HepG2 (cell line): Measurements from ENCODE around the gene SARNP. TPM values are rescaled to one million over a fixed set of nuclear protein-coding genes. Genes with fewer than 3 reads are reported as not detected.

Experiments used
- ATAC-seq: fragments of 200-7000 bp; cut with Tn5 transposase; 3 replicates; pipeline ENCODE4 v1.9.1; 2020; ENCODE audit warnings: mild to moderate bottlenecking, moderate library complexity
- BruUV-seq: library from RNA; stranded (reverse); fragments of 400-500 nt; replicated peaks from 2 replicates; lab custom pipeline; 2021; lab: Mats Ljungman, UMichigan
- CTCF ChIA-PET: fragments of 300-600 bp; formaldehyde crosslinking; extraction: SDS; loops from one replicate; lab custom pipeline; 2021; ENCODE audit warnings: low total read pairs, inconsistent platforms, low intra/inter-chr PET ratio; lab: Yijun Ruan, JAX
- POLR2A ChIA-PET: fragments of 350-600 bp; sonication (Branson Sonifier 250); formaldehyde crosslinking; loops from one replicate; lab custom pipeline; 2020; ENCODE audit warnings: antibody characterized with exemption, inconsistent platforms; lab: Yijun Ruan, JAX
- DNase-seq: peaks from one replicate; pipeline ENCODE4 v3.0.0-alpha.2; 2015; ENCODE audit warnings: low spot score
- FAIRE-seq: peaks from 3 replicates; lab custom pipeline; 2011; peaks lifted over from hg19 to GRCh38; lab: Jason Lieb, UNC
- H2AFZ ChIP-seq: one replicate; pipeline ENCODE4 v1.6.1; 2011; ENCODE audit warnings: low read length, inconsistent platforms
- H3K27ac ChIP-seq: fragments of 300-600 bp; 3 replicates; pipeline ENCODE4 v1.8.0; 2011; ENCODE audit warnings: mixed run types, mild to moderate bottlenecking, mixed read lengths, low read length, inconsistent platforms; ENCODE audit not compliant: insufficient read depth; ENCODE audit errors: extremely low read length
- H3K27me3 ChIP-seq, 2 experiments: fragments of 200-600 bp in 1 of 2; 2 replicates in 1 of 2; 3 replicates in 1 of 2; pipeline versions ENCODE4 v1.6.0 to v1.8.0; 2011; ENCODE audit warnings: low read length in 2 of 2, mild to moderate bottlenecking in 2 of 2, moderate library complexity in 2 of 2, inconsistent platforms in 1 of 2; ENCODE audit not compliant: insufficient read depth in 2 of 2, control insufficient read depth in 1 of 2
- H3K36me3 ChIP-seq, 2 experiments: fragments of 200-600 bp in 1 of 2; replicated peaks in 1 of 2; 2 replicates in 1 of 2; 3 replicates in 1 of 2; pipeline versions ENCODE4 v1.5.1 to v1.8.0; 2011; ENCODE audit warnings: low read length in 2 of 2, inconsistent platforms in 1 of 2; ENCODE audit not compliant: insufficient read depth in 2 of 2, control insufficient read depth in 1 of 2
- H3K4me1 ChIP-seq: 2 replicates; pipeline ENCODE4 v1.5.1; 2012; ENCODE audit warnings: low read length, inconsistent platforms; ENCODE audit not compliant: insufficient read depth
- H3K4me2 ChIP-seq: 2 replicates; pipeline ENCODE4 v1.6.0; 2011; ENCODE audit warnings: low read depth, low read length, inconsistent platforms
- H3K4me3 ChIP-seq, 3 experiments: fragments of 200-600 bp in 1 of 3; sonication (generic), shearing (Covaris generic) in 1 of 3; replicated peaks in 1 of 3; 2 replicates each; pipeline ENCODE4 v1.5.1; 2011 to 2016; ENCODE audit warnings: low read length in 3 of 3, inconsistent platforms in 2 of 3, low read depth in 2 of 3, mild to moderate bottlenecking in 2 of 3, control low read depth in 1 of 3, mixed read lengths in 1 of 3; ENCODE audit not compliant: insufficient read depth in 1 of 3
- H3K79me2 ChIP-seq: one replicate; pipeline ENCODE4 v1.6.1; 2011; ENCODE audit warnings: low read length, inconsistent platforms; ENCODE audit not compliant: insufficient read depth
- H3K9ac ChIP-seq: 2 replicates; pipeline ENCODE4 v1.6.0; 2011; ENCODE audit warnings: mild to moderate bottlenecking, low read depth, low read length, inconsistent platforms; ENCODE audit not compliant: insufficient read depth
- H3K9me3 ChIP-seq: 2 replicates; pipeline ENCODE4 v1.5.1; 2012; ENCODE audit warnings: mild to moderate bottlenecking, low read length
- H4K20me1 ChIP-seq: 2 replicates; pipeline ENCODE4 v1.6.0; 2011; ENCODE audit warnings: inconsistent platforms, mild to moderate bottlenecking, low read length, moderate library complexity; ENCODE audit not compliant: insufficient read depth
- CAMTA2 ChIP-seq: sonication (generic); formaldehyde crosslinking; IDR thresholded peaks from 2 replicates; pipeline ENCODE4 v1.4.0; 2020; ENCODE audit warnings: mild to moderate bottlenecking, missing genetic modification reagents, borderline replicate concordance
- FOXK1 ChIP-seq: sonication (generic); formaldehyde crosslinking; IDR thresholded peaks from 2 replicates; pipeline ENCODE4 v1.4.0; 2020; ENCODE audit warnings: low read depth, missing genetic modification reagents, borderline replicate concordance
- MED1 ChIP-seq: sonication (generic); formaldehyde crosslinking; IDR thresholded peaks from 2 replicates; pipeline ENCODE4 v1.4.0; 2020; ENCODE audit warnings: missing genetic modification reagents
- MZF1 ChIP-seq: sonication (generic); formaldehyde crosslinking; IDR thresholded peaks from 2 replicates; pipeline ENCODE4 v1.8.1; 2023; ENCODE audit warnings: mild to moderate bottlenecking, missing genetic modification reagents, borderline replicate concordance
- NPAS2 ChIP-seq: sonication (generic); formaldehyde crosslinking; IDR thresholded peaks from 2 replicates; pipeline ENCODE4 v1.8.0; 2022; ENCODE audit warnings: mild to moderate bottlenecking, missing genetic modification reagents, borderline replicate concordance
- RXRA ChIP-seq: sonication (generic); formaldehyde crosslinking; IDR thresholded peaks from 2 replicates; pipeline ENCODE4 v1.5.1; 2020; ENCODE audit warnings: missing genetic modification reagents
- SRSF1 ChIP-seq: fragments of 200-400 bp; formaldehyde crosslinking; optimal IDR thresholded peaks from 2 replicates; pipeline ENCODE3; 2017; ENCODE audit warnings: mild to moderate bottlenecking, low read depth, low read length, moderate library complexity
- TP53 ChIP-seq: sonication (generic); formaldehyde crosslinking; conservative IDR thresholded peaks from 2 replicates; pipeline ENCODE4 v1.4.0; 2020; ENCODE audit warnings: missing genetic modification reagents
- ZNF256 ChIP-seq: sonication (generic); formaldehyde crosslinking; conservative IDR thresholded peaks from 2 replicates; pipeline ENCODE4 v1.4.0; 2020; ENCODE audit warnings: missing genetic modification reagents
- WGBS: methylation state at CpG from one replicate; pipeline ENCODE4 v1.1.6; 2017; ENCODE audit warnings: low lambda C conversion rate; 5-methylcytosine and 5-hydroxymethylcytosine counted together
- in situ Hi-C: cut with HindIII; loops from 2 replicates; pipeline ENCODE4 v1.10.0; 2017; ENCODE audit warnings: low pct_unique_long_range_greater_than_20kb; ENCODE audit not compliant: extremely low pct_ligation_motif_present
- intact Hi-C: fragments of 100-400 bp; cut with micrococcal nuclease; formaldehyde crosslinking; loops from one replicate; pipeline ENCODE4 v1.10.0; 2022; ENCODE audit not compliant: unreplicated experiment
- polyA plus RNA-seq, 8 experiments: library from polyadenylated mRNA; depleted of rRNA in 3 of 8; stranded (reverse) in 7 of 8; unstranded in 1 of 8; fragments of >200 nt; fragmentation: Illumina TruSeq in 4 of 8; extraction: Trizol in 4 of 8; gene quantifications; 2 replicates each; pipeline versions ENCODE4 v1.2.1 to v1.2.3, GENCODE V29; 2011 to 2016; ENCODE audit warnings: low read depth in 4 of 8, missing spikeins in 1 of 8, mixed read lengths in 1 of 8; ENCODE audit not compliant: insufficient read depth in 1 of 8
- total RNA-seq, 5 experiments: library from RNA; depleted of rRNA; stranded (reverse); fragments of >200 nt; fragmentation: Illumina TruSeq; extraction: Trizol; gene quantifications; 2 replicates each; pipeline ENCODE4 v1.2.3, GENCODE V29; 2016; ENCODE audit warnings: low read depth in 1 of 5
- TF ChIP-seq, protein P1 (sequence below): sonication (generic); formaldehyde crosslinking; IDR thresholded peaks from 2 replicates; pipeline ENCODE4 v1.4.0; 2020; ENCODE audit warnings: missing genetic modification reagents
- TF ChIP-seq, protein P2 (sequence below): sonication (generic); formaldehyde crosslinking; IDR thresholded peaks from 2 replicates; pipeline ENCODE4 v1.5.1; 2020; ENCODE audit warnings: mild to moderate bottlenecking, missing genetic modification reagents, borderline replicate concordance
- TF ChIP-seq, protein P3 (sequence below): sonication (generic); formaldehyde crosslinking; IDR thresholded peaks from 2 replicates; pipeline ENCODE4 v1.9.0; 2021; ENCODE audit warnings: missing genetic modification reagents, mild to moderate bottlenecking, borderline replicate concordance
- TF ChIP-seq, protein P4 (sequence below): IDR thresholded peaks from 2 replicates; pipeline ENCODE4 v1.6.1; 2016; ENCODE audit warnings: mild to moderate bottlenecking
- TF ChIP-seq, protein P5 (sequence below): sonication (generic); formaldehyde crosslinking; IDR thresholded peaks from 2 replicates; pipeline ENCODE4 v1.4.0; 2020; ENCODE audit warnings: mild to moderate bottlenecking, missing genetic modification reagents, borderline replicate concordance

Gene SARNP
- total and polyA plus RNA-seq, 2 of the 13 experiments (the other 11 are each of a cell fraction or from before 2014, with no cell fraction given), result 59.0 to 95.4 TPM

DNA sequence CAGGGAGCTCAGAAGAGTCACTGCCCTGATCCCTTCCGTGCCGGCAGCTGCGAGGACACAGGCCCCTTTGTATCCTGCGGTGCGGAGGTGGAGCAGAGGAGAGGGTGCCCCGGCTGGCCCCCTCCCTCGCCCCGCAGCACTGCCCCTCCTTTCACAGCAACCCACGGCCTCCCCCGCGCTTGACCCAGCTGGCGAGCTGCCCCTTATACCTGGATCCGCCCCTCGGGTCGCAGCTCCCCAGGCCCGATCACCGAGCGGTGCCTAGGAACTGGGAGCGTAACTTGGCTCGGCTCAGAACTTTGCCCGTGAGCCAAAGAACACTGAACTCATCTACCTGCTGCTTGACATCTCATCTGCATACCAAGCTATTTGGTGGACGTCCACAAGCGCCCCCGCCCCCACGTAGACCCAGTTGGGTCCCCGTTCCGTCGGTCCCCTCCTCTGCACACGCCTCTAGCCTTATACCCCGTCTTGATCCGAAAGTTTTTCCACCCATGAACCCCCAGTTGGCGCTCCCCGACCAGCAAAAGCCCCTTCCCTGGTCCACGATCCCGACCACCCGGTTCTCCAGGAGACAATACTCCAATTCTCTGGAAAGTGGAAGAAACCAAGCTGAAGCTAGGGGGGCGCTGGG lies 12.6 kb upstream of the SARNP start:
- ChIA-PET POLR2A (interaction anchor here (0.6 to 7.2 kb wide), 33 partner anchors 9 to 807 kb away, joined by 3 to 206 read pairs (median 4); partner anchors contain the start of genes CD63, DGKA, MMP19 and ORMDL2), CTCF (no interaction called here)
- 1% methylated on average over 29 of the region's 37 CpGs for WGBS
- intact Hi-C loops (loop anchor here (1.0 kb wide), 2 partner anchors 97 to 211 kb away; partner anchors contain the start of genes PYM1 and RPS26), in situ Hi-C loops (loop anchor here (5.0 kb wide), 1 partner anchor 97 kb away; the partner anchor contains the start of gene PYM1)
- Histone ChIP-seq H3K27ac (peak overlapping the region; percentile 93), H3K4me1 (peaks cover 46% of the 10 kb centered on the region), H3K9ac (peak overlapping the region; percentile 90), H3K4me3 (peak overlapping the region; percentile 76 to 87 (median 79)), H3K27me3 (no peaks in the 10 kb centered on the region; a peak in 1 of 5 replicates), H3K36me3 (no peaks in the 10 kb centered on the region), H2AFZ (no peak overlapping the region), H3K4me2 (peak overlapping the region; percentile 89), H3K9me3 (no peaks in the 10 kb centered on the region), H3K79me2 (peaks cover 31% of the 10 kb centered on the region), H4K20me1 (no peaks in the 10 kb centered on the region)
- ATAC-seq (peak; percentile 63), FAIRE-seq (no peak), DNase-seq (no peak)
- TSS peak; percentile 82 for BruUV-seq
- TF ChIP-seq CAMTA2 (CRISPR knock-in tag) (no peak), NPAS2 (no peak), MZF1 (CRISPR knock-in tag) (peak; percentile 64; the same call in 1 of the 2 replicates), SRSF1 (peak; percentile 76), FOXK1 (CRISPR knock-in tag) (no peak), RXRA (CRISPR knock-in tag) (no peak; the same call in 1 of the 2 replicates), TP53 (CRISPR knock-in tag) (no peak; the same call in 1 of the 2 replicates), ZNF256 (CRISPR knock-in tag) (no peak), MED1 (CRISPR knock-in tag) (no peak)
- TF ChIP-seq, protein P1, sequence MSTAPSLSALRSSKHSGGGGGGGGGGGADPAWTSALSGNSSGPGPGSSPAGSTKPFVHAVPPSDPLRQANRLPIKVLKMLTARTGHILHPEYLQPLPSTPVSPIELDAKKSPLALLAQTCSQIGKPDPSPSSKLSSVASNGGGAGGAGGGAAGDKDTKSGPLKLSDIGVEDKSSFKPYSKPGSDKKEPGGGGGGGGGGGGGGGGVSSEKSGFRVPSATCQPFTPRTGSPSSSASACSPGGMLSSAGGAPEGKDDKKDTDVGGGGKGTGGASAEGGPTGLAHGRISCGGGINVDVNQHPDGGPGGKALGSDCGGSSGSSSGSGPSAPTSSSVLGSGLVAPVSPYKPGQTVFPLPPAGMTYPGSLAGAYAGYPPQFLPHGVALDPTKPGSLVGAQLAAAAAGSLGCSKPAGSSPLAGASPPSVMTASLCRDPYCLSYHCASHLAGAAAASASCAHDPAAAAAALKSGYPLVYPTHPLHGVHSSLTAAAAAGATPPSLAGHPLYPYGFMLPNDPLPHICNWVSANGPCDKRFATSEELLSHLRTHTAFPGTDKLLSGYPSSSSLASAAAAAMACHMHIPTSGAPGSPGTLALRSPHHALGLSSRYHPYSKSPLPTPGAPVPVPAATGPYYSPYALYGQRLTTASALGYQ, result no peak; the same call in 1 of the 2 replicates
- TF ChIP-seq, protein P2, sequence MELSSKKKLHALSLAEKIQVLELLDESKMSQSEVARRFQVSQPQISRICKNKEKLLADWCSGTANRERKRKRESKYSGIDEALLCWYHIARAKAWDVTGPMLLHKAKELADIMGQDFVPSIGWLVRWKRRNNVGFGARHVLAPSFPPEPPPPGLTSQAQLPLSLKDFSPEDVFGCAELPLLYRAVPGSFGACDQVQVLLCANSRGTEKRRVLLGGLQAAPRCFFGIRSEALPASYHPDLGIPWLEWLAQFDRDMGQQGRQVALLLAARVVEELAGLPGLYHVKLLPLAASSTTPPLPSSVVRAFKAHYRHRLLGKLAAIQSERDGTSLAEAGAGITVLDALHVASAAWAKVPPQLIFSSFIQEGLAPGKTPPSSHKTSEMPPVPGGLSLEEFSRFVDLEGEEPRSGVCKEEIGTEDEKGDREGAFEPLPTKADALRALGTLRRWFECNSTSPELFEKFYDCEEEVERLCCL (CRISPR knock-in tag), result peak; percentile 43; the same call in 1 of the 2 replicates
- TF ChIP-seq, protein P3, sequence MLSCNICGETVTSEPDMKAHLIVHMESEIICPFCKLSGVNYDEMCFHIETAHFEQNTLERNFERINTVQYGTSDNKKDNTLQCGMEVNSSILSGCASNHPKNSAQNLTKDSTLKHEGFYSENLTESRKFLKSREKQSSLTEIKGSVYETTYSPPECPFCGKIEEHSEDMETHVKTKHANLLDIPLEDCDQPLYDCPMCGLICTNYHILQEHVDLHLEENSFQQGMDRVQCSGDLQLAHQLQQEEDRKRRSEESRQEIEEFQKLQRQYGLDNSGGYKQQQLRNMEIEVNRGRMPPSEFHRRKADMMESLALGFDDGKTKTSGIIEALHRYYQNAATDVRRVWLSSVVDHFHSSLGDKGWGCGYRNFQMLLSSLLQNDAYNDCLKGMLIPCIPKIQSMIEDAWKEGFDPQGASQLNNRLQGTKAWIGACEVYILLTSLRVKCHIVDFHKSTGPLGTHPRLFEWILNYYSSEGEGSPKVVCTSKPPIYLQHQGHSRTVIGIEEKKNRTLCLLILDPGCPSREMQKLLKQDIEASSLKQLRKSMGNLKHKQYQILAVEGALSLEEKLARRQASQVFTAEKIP, result no peak
- TF ChIP-seq, protein P4, sequence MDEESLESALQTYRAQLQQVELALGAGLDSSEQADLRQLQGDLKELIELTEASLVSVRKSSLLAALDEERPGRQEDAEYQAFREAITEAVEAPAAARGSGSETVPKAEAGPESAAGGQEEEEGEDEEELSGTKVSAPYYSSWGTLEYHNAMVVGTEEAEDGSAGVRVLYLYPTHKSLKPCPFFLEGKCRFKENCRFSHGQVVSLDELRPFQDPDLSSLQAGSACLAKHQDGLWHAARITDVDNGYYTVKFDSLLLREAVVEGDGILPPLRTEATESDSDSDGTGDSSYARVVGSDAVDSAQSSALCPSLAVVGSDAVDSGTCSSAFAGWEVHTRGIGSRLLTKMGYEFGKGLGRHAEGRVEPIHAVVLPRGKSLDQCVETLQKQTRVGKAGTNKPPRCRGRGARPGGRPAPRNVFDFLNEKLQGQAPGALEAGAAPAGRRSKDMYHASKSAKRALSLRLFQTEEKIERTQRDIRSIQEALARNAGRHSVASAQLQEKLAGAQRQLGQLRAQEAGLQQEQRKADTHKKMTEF (CRISPR knock-in tag), result no peak
- TF ChIP-seq, protein P5, sequence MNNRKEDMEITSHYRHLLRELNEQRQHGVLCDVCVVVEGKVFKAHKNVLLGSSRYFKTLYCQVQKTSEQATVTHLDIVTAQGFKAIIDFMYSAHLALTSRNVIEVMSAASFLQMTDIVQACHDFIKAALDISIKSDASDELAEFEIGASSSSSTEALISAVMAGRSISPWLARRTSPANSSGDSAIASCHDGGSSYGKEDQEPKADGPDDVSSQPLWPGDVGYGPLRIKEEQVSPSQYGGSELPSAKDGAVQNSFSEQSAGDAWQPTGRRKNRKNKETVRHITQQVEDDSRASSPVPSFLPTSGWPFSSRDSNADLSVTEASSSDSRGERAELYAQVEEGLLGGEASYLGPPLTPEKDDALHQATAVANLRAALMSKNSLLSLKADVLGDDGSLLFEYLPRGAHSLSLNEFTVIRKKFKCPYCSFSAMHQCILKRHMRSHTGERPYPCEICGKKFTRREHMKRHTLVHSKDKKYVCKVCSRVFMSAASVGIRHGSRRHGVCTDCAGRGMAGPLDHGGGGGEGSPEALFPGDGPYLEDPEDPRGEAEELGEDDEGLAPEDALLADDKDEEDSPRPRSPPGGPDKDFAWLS, result 0 out of 2 replicates have a peak, but pooled peaks have one; percentile 34
